Esophagus squamous epithelium (tissue), 4 donors: ENCODE results near the gene KSR2.

ENCODE experiments used
- CTCF ChIP-seq, 6 experiments: fragments of 450-650 bp in 4 of 6; fragments of 200-600 bp in 2 of 6; sonication (generic) in 2 of 6; IDR thresholded peaks; one replicate each; pipeline ENCODE4 v1.5.1; 2016 to 2019; ENCODE audit warnings: antibody characterized with exemption in 6 of 6, mild to moderate bottlenecking in 4 of 6, moderate library complexity in 4 of 6
- POLR2A ChIP-seq, 4 donors: fragments of 450-650 bp; IDR thresholded peaks; one replicate each; pipeline ENCODE4 v1.6.1; 2017; ENCODE audit warnings: antibody characterized with exemption in 4 of 4, mild to moderate bottlenecking in 4 of 4, moderate library complexity in 3 of 4

GRCh38 chr12:117797202-117797601 lies 171.6 kb downstream of the KSR2 start:
- no peak for TF ChIP-seq CTCF (IDR thresholded peaks at IDR 0.05)
- no peak for TF ChIP-seq POLR2A (IDR thresholded peaks at IDR 0.05)
